Central memory CD4-positive, alpha-beta T cell (primary cell): ENCODE data around the gene ROPN1L.
"Not testable (repeated sequence)": the region's sequence is repeated elsewhere in the genome, so short reads cannot be mapped to it uniquely, and the experiment has no call there.

Source experiments
- DNase-seq: peaks from one replicate; pipeline ENCODE4 v3.0.0; 2022

ROPN1L gene

DNA sequence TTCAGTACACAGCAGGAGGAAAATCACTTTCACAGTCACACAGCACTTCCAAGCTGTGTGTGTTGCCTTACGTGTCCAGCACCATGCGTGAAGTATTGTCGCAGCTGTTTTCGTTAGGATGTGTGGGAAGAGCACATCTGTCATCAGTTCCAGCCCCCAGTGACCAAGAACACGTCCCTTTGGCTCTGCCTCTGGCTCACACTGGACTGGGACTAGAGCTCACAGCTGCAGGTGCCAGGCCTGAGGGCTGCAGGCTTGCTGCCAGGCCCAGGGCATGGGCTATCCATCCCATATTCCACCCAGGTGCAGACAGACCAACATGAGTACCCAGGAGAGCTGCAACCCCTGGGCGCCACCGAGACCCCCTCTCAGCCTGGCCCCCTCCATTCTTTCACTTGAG is 61.6 kb downstream of the ROPN1L start:
- no peak for DNase-seq

- DNase-seq: no peak
Observed at GRCh38 chr5:10503997-10504793, 62.5 kb downstream of the ROPN1L start.

DNA sequence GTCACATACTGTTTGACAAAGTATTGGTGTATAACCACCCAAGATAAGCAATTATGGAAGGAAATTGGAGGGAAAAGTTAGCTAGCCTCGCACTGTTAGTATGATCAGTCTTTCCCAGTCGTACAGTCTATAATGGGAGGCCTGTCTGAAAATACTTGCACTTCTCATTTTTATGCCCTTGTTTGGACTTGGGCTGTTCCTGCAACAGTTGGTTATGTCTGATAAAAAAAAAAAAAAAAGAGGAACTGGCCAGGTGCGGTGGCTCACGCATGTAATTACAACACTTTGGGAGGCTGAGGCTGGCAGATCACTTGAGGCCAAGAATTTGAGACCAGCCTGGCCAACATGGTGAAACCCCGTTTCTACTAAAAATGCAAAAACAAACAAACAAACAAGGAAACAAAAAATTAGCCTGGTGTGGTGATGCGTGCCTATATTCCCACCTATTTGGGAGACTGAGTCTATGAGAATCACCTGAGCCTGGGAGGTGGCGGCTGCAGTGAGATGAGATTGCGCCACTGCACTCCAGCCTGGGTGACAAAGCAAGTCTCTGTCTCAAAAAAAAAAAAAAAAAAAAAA is 63.9 kb downstream of the ROPN1L start:
- no peak for DNase-seq

GRCh38 chr5:10506535-10506934 is 64.9 kb downstream of the ROPN1L start:
- DNase-seq: no peak

DNA sequence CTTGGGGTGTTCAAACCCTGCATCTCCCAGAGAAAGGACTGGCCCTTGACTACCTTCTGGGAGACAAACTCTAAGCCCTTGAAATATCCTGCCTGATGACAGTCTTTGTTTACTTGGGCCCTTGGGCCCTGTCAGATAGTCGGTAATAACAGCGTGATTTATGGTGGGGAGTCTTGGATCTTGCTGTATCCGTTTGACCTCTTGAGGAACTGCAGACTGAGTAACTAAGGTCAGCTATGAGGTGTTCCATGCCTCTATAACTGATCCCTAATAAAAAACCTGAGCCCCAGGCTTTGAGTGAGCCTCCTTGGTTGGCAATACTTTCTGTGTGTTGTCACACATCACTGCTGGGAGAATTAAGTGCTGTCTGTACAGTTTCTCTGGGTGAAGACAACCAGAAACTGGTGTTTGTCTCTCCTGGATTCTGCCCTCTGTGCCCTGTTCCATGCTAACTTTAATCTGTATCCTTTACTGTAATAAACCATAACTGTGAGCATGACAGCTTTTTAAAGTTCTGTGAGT is 66.0 kb downstream of the ROPN1L start:
- DNase-seq: no peak

GRCh38 chr5:10509575-10509974 is 67.9 kb downstream of the ROPN1L start:
- no peak for DNase-seq

DNA sequence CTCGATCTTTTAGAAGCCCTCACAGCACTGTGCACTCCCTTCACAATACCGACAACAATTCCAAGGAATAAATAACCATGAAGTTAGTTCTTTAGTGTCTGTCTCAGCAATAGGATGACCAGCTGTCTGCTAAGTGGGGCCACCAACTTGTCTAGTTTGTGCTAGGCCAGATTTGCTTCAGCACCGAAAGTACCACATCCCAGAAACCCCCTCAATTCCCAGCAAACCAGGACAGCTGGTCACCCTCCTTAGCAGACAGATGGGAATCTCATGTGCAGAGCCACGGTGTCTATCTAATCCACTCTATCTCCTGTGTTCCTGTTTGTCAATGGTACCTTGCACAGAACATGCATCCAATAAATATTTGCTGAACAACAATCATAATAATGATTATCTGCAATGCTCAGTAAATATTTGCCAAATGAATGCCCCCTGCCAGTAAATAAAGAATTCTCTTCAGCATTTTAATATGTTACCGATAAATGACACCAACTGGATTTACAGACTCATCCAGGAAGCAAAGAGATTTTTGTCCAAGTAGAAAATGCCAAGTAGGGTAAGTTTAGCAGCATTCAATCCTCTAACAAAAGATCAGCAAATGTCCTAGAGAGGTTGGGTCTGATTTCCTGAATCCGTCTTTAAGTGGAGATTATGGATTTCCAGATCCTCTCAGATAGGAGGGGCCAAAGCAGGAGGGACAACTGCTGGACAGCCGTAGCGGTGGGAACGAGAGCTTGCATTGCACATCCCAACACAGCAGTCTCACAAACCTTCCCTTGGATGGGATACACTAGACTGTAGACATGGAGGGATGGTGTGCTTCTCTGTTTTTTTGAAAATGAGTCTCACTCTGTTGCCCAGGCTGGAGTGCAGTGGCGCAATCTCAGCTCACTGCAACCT is 70.3 kb downstream of the ROPN1L start:
- DNase-seq: no peak

GRCh38 chr5:10513501-10514442 is 72.1 kb downstream of the ROPN1L start:
- DNase-seq: no peak

DNA sequence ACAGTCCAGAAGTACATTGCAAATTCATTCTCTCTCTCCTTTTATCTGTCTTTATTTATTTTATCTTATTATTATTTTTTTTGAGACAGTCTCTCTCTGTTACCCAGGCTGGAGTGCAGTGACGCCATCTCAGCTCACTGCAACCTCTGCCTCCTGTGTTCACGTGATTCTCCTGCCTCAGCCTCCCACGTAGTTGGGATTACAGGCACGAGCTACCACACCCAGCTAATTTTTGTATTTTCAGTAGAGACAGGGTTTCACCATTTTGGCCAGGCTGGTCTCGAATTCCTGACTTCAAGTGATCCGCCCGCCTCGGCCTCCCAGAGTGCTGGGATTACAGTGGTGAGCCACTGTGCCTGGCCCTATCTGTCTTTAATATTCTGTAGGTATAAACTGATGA is 72.9 kb downstream of the ROPN1L start:
- not testable (repeated sequence) for DNase-seq
